SU-DHL-6 (cell line): ENCODE data around the gene CCL21.

ENCODE experiments used
- H2AFZ ChIP-seq: fragments of 200-600 bp; sonication (generic); 2 replicates; pipeline ENCODE4 v1.6.1; 2014; ENCODE audit warnings: low read depth, mild to moderate bottlenecking, moderate library complexity, mixed read lengths, antibody characterized with exemption, low read length; ENCODE audit not compliant: severe bottlenecking
- H3F3A ChIP-seq: fragments of 200-600 bp; shearing (Covaris generic); 2 replicates; pipeline ENCODE4 v1.6.0; 2016; ENCODE audit warnings: antibody characterized with exemption, mild to moderate bottlenecking; ENCODE audit not compliant: insufficient read depth
- H3K27ac ChIP-seq: fragments of 200-600 bp; sonication (generic); 2 replicates; pipeline ENCODE4 v1.5.1; 2016; ENCODE audit warnings: low read depth, mild to moderate bottlenecking, low read length, moderate library complexity, mixed read lengths
- H3K27me3 ChIP-seq: fragments of 200-600 bp; sonication (generic), shearing (Covaris generic); 2 replicates; pipeline ENCODE4 v1.6.0; 2014; ENCODE audit warnings: mild to moderate bottlenecking, low read length
- H3K36me3 ChIP-seq: fragments of 200-600 bp; sonication (generic); 2 replicates; pipeline ENCODE4 v1.6.1; 2014; ENCODE audit warnings: mild to moderate bottlenecking, low read length, mixed read lengths
- H3K4me2 ChIP-seq: fragments of 300-600, 200-600 bp; shearing (Covaris generic), sonication (generic); 2 replicates; pipeline ENCODE4 v1.6.0; 2014; ENCODE audit warnings: low read length, low read depth, mild to moderate bottlenecking; ENCODE audit not compliant: poor library complexity, severe bottlenecking
- H3K4me3 ChIP-seq: fragments of 200-600 bp; sonication (generic); 2 replicates; pipeline ENCODE4 v1.5.1; 2014; ENCODE audit warnings: antibody characterized with exemption, low read length, mild to moderate bottlenecking, mixed read lengths; ENCODE audit not compliant: insufficient read depth, poor library complexity, severe bottlenecking
- H3K79me2 ChIP-seq: fragments of 200-600 bp; sonication (generic); 2 replicates; pipeline ENCODE4 v1.6.1; 2014; ENCODE audit warnings: mild to moderate bottlenecking, low read length, moderate library complexity; ENCODE audit not compliant: insufficient read depth
- H3K9ac ChIP-seq: fragments of 200-600 bp; sonication (generic); 2 replicates; pipeline ENCODE4 v1.7.0; 2014; ENCODE audit warnings: mild to moderate bottlenecking, low read length
- H3K9me2 ChIP-seq: fragments of 200-600 bp; sonication (generic); replicated peaks from 2 replicates; pipeline ENCODE4 v1.6.1; 2014; ENCODE audit warnings: low read length; ENCODE audit not compliant: insufficient read depth
- H3K9me3 ChIP-seq: fragments of 200-600 bp; sonication (generic); 2 replicates; pipeline ENCODE4 v1.6.1; 2014; ENCODE audit warnings: low read length, mixed read lengths; ENCODE audit not compliant: insufficient read depth
- H4K20me1 ChIP-seq: fragments of 200-600 bp; sonication (generic); 2 replicates; pipeline ENCODE4 v1.6.1; 2014; ENCODE audit warnings: low read depth, mild to moderate bottlenecking, antibody characterized with exemption, low read length, moderate library complexity, mixed read lengths
- EZH2phosphoT487 ChIP-seq: fragments of 200-600 bp; sonication (generic), shearing (Covaris generic); conservative IDR thresholded peaks from 2 replicates; pipeline ENCODE4 v1.6.1; 2018; ENCODE audit warnings: mild to moderate bottlenecking, antibody characterized with exemption, low read length, moderate library complexity, mixed read lengths
- TF ChIP-seq, protein P1 (sequence below): fragments of 200-600 bp; sonication (generic); IDR thresholded peaks from one replicate; pipeline ENCODE4 v1.5.1; 2017; ENCODE audit warnings: antibody characterized with exemption, mild to moderate bottlenecking, low read length, moderate library complexity; ENCODE audit not compliant: insufficient read depth, poor library complexity, severe bottlenecking

CCL21 gene

DNA sequence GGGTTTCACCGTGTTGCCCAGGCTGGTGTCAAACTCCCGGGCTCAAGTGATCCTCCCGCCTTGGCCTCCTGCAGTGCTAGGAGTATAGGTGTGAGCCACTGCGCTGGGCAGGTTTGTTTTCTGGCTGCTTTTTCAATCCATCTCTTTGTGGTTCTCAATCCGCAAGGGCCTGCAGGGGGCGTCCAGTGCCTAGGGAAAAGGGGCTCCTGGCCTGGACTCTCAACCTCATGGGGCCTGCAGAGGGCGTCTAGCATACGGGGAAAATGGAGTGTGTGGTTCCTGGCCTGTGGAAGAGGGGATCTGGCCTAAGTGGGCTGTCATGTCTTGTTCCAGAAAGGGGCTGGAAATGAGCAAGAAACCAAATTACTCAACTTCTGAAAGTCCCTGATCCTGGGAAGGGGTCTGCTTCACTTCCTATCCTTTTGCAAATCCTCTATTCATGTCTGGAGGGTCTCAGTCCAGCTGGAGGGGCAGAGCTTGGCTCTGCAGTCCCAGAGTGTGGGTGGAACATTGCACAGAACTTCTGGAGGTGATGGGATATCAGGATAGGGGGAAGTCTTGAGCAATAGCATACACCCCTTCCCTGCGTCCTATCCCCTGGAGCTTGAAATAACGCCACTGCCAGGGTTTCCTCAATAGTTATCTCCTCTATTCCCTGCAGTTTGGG is 34.8 kb downstream of the CCL21 start:
- H3K79me2 ChIP-seq: no peaks in the 10 kb centered on the region
- H3K9me2 ChIP-seq: no peaks in the 10 kb centered on the region
- no peaks in the 10 kb centered on the region for H3K36me3 ChIP-seq
- TF ChIP-seq, protein P1, sequence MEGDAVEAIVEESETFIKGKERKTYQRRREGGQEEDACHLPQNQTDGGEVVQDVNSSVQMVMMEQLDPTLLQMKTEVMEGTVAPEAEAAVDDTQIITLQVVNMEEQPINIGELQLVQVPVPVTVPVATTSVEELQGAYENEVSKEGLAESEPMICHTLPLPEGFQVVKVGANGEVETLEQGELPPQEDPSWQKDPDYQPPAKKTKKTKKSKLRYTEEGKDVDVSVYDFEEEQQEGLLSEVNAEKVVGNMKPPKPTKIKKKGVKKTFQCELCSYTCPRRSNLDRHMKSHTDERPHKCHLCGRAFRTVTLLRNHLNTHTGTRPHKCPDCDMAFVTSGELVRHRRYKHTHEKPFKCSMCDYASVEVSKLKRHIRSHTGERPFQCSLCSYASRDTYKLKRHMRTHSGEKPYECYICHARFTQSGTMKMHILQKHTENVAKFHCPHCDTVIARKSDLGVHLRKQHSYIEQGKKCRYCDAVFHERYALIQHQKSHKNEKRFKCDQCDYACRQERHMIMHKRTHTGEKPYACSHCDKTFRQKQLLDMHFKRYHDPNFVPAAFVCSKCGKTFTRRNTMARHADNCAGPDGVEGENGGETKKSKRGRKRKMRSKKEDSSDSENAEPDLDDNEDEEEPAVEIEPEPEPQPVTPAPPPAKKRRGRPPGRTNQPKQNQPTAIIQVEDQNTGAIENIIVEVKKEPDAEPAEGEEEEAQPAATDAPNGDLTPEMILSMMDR: peak; percentile 98
- TF ChIP-seq EZH2phosphoT487: no peak
- no peaks in the 10 kb centered on the region for H3K27me3 ChIP-seq
- H3F3A ChIP-seq: no peaks in the 10 kb centered on the region
- H3K4me3 ChIP-seq: no peak overlapping the region
- no peak overlapping the region for H2AFZ ChIP-seq
- no peak overlapping the region for H3K27ac ChIP-seq
- no peak overlapping the region for H3K4me2 ChIP-seq
- H3K9ac ChIP-seq: no peak overlapping the region
- no peaks in the 10 kb centered on the region for H4K20me1 ChIP-seq
- H3K9me3 ChIP-seq: no peaks in the 10 kb centered on the region

DNA sequence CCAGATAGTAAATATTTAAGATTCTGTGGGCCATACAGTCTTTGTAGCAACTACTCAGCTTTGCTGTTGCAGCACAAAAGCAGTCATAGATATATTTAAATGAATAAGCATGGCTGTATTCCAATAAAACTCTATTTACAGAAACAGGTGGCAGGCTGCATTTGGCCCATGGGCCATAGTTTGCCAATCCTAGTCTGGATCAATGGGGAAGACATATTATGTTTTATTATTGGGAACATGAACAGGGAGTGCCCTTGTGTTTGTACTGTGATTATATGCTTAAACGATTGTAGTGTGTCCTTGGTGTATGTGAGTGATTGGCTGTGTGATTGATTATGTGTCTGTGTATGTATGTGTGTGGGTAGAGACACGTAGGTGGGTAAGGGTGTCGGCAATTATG is 35.5 kb downstream of the CCL21 start:
- Histone ChIP-seq H3K27me3 (no peaks in the 10 kb centered on the region), H3K36me3 (no peaks in the 10 kb centered on the region), H3K4me3 (no peak overlapping the region), H4K20me1 (no peaks in the 10 kb centered on the region), H3K79me2 (no peaks in the 10 kb centered on the region), H3K4me2 (no peak overlapping the region), H3K9me3 (no peaks in the 10 kb centered on the region), H3K9ac (no peak overlapping the region), H2AFZ (no peak overlapping the region), H3K27ac (no peak overlapping the region), H3F3A (no peaks in the 10 kb centered on the region), H3K9me2 (no peaks in the 10 kb centered on the region)
- TF ChIP-seq EZH2phosphoT487: no peak
- TF ChIP-seq, protein P1: no peak

DNA sequence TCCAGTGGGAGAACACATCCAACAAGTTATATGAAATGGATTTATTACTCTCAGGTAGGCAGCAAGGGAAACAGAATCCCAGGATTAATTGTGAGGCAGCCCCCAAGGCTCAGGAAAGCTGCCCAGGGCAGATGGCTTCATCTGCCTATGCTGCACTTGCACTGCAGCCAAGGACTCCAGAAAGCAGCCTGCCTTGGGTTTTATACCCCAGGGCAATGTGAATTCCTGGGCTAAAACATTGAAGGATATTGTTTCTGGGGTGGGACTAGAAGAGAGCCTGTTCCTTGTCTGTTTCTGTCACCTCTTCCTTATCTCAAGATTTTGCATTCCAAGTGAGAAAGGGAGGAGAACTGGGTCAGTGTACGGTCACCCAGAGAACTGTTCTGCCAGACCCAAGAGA is 38.6 kb downstream of the CCL21 start:
- Histone ChIP-seq H3K27ac (no peak overlapping the region), H2AFZ (no peak overlapping the region), H3K9me2 (no peaks in the 10 kb centered on the region), H3K9me3 (no peaks in the 10 kb centered on the region), H3K4me3 (no peak overlapping the region), H3K4me2 (no peak overlapping the region), H4K20me1 (no peaks in the 10 kb centered on the region), H3K79me2 (no peaks in the 10 kb centered on the region), H3K36me3 (no peaks in the 10 kb centered on the region), H3K9ac (no peak overlapping the region), H3F3A (peaks cover 1% of the 10 kb centered on the region), H3K27me3 (no peaks in the 10 kb centered on the region)
- no peak for TF ChIP-seq EZH2phosphoT487
- TF ChIP-seq, protein P1: no peak
